Muscle of arm (tissue), 12 donors: Measurements from ENCODE around the gene AIFM1. TPM values are rescaled to one million over a fixed set of nuclear protein-coding genes. Genes with fewer than 3 reads are reported as not detected.

Source experiments
- DNase-seq: peaks from one replicate; pipeline ENCODE4 v3.0.0-alpha.2; 2013
- polyA plus RNA-seq, 12 donors: library from polyadenylated mRNA; unstranded; fragments of 120-200 nt; gene quantifications; one replicate each; pipeline ENCODE4 v1.2.1, GENCODE V29; 2013; ENCODE audit not compliant: insufficient read length in 12 of 12

Gene AIFM1
- polyA plus RNA-seq, 12 donors: 16.2 to 30.5 (median 25.0) TPM; not detected in 1

DNA sequence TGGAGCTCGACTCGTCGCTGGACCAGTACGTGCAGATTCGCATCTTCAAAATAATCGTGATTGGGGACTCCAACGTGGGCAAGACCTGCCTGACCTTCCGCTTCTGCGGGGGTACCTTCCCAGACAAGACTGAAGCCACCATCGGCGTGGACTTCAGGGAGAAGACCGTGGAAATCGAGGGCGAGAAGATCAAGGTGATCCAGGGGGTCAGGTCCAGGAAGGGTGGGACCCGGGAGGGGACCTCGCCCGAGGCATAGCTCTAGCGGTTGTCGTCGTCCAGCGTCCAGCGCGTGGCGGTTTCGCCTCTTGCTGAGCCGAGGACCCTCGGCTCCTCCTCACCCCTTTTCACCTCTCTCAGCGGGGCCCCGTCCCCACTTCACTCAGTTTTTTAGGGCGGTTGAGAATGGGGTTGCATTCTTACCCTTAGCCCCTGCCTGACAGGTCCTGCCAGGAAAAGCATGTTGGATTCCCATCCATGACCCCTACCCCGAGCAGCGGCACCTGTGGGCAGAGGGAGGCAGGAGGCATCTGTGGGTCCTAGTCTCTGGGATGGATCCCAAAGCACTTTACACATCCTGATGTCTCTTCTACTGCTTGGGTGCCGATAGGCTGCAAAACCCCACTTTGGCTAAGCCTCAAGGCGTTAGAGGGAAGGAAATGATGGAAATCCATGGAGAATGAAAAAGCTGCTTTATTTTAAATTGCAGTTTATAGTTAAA lies 6.6 kb upstream of the AIFM1 start:
- no peak for DNase-seq

DNA sequence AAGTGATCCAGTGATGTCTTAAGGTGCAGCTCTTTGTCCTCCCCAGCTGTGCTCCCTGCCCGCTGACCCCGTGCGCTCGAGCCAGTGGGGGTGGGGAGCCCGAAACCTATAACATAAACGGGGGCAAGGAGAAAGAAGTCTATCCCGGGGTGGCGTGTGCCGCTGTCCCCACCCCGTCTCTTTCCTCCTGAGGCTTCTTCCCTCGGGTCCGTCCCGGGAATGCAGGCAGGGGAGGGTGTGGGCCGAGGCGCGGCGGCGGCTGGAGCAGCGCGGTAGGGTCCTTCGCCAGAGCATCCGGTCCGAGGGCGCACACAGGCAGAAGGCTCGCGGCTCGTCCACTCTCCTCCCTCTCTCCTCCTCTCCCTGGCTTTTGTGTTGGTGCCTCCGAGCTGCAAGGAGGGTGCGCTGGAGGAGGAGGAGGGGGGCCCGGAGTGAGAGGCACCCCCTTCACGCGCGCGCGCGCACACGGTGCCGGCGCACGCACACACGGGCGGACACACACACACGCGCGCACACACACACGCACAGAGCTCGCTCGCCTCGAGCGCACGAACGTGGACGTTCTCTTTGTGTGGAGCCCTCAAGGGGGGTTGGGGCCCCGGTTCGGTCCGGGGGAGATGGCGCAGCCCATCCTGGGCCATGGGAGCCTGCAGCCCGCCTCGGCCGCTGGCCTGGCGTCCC lies 5.9 kb upstream of the AIFM1 start, which contains the start of gene RAB33A:
RAB33A (plus strand) TSS at position 517 of the 681 bp plus-strand sequence; CDS start at position 618, 101 bp downstream.
- no peak for DNase-seq

- no peak for DNase-seq
These were observed 5.3 kb upstream of the AIFM1 start for GRCh38 chrX:130170752-130171445.

DNA sequence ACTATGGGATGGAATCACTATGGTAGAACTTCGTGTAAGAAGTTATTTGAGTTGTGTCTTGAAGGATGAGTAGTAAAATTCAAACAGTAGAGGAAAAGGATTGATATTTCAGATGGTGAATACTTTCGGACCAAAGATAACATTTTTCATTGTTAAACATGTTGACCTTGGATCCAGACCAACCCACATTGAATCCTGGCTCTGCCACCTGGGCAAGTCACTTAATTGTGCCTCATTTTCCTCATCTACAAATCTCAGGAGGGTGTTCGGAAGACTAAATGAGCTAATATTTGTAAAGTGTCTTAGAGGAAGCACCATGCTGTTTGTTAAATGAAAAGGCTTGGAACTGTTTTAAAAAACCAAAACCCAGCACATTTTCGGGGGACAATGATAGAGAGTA lies 1.4 kb upstream of the AIFM1 start:
- DNase-seq: no peak

DNA sequence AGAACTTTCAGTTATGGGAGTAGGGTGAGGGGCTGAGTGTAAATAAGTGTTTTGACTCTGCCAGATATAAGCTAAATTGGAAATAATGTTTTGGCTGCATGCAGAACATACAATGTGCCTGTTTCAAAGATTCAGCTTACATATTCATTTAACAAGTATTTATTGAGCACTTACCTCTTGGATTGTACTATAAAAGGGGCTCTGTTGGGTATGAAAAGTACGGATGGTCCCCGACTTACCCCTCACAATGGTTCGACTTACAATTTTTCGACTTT lies 799 bp upstream of the AIFM1 start:
- no peak for DNase-seq

DNA sequence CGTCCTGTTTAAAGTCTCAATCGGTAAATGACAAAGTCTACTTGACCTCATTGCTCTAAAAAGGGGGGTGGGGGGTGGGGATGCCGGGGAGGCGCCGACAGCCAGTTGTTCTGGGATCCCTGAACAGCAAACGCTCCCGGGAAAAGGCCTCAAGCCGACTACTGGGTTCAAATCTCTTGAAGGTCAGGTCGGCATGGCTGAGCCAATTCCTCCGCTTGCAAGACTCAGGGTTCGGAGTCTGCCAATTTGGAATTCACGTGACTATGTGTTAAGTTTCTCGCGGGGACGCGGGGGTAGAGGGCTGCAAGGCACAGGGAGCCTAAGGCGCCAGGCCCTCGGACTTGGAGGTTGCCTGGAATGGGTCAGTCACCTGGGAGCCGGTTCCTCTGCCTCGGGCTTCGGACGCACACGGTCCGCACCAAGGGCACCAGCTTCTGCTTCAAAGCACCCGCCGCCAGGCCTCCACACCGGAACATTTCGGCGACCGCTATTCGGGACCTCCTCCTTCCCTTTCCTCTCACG lies 399 bp downstream of the AIFM1 start:
- no peak for DNase-seq

GRCh38 chrX:130163398-130163797 lies 2.2 kb downstream of the AIFM1 start:
- DNase-seq: no peak

DNA sequence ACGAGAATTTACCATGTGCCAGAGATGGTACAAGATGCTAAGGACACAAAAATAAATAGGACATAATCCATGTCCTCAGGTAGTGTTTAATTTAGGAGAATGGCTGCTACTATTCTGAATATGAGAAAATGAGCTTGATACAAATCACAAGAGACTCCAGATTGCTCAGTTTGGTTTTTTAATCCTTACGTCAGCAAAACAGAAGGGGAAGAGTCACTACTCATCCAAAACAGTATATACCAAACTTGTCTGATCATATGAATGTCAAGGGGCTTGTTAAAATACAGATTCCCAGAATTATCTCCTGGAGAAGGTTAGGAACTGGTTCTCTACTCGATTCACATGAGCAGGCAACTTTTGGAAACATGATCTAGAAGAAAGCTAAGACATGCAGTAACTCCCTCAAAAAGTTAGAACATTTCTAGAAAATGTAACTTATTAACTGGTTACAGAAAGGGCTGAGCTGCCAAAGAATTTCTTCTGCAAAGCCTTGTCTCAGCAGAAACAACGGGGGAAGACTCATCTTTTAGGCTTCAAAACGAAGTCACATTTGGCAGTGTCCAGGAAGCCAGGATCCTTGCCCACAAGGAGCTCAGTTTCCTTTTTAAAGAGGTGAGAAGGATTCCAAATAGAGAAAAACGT lies 3.4 kb downstream of the AIFM1 start:
- no peak for DNase-seq

GRCh38 chrX:130159776-130160175 lies 5.9 kb downstream of the AIFM1 start:
- no peak for DNase-seq

DNA sequence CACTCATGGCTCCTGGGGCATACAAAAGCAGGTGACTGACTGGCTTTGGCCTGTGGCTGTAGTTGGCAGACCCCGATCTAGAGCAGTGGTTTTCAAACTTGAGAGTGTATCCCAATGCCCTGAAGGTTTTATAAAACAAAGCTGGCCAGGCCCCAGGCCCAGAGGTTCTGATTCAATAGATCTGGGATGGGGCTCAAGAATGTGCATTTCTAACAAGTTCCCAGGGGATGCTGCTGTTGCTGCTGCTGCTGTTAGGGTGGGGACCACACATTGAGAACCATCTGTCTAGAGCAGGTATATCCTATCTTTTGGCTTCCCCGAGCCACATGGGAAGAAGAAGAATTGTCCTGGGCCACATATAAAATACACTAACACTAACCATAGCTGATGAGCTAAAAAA lies 7.3 kb downstream of the AIFM1 start:
- no peak for DNase-seq

GRCh38 chrX:130155564-130155963 lies 10.1 kb downstream of the AIFM1 start:
- no peak for DNase-seq

DNA sequence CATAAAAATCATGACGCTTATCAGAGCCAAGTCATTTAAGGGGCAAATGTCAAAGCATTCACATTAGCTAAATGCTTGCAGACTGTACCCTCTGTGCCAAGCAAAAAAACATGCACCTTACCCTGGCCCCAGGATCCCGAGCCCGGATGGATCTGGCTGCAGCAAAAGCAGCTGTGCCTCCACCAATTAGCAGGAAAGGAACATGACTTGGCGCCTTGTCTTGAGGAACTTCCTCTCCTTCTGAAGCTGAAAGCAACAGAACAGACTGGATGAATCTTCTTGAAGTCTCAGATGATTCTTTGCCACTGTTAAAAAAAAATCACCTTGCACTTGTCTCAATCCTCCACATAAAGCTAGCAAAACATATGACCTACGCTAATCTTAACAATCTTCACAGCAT lies 18.0 kb downstream of the AIFM1 start:
- no peak for DNase-seq

DNA sequence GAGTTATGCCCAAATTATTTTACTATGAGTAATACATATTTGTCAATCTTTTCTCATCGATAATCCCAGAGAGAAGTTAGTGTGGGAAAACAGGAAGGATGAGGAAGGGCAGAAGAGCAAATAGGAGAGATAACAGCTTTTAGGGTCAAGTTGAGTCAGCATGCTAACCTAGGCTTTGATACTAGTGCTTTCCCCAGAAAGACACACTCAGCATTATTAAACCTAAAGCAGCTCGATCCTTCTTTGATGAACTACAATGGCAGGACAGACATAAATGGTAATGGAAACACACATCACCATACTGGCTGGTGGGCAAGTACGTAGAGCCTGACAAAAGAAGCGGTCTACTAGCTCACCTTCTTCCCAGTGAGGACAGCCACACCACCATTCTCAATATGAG lies 20.5 kb downstream of the AIFM1 start:
- DNase-seq: no peak

GRCh38 chrX:130144509-130144908 lies 21.1 kb downstream of the AIFM1 start:
- no peak for DNase-seq

DNA sequence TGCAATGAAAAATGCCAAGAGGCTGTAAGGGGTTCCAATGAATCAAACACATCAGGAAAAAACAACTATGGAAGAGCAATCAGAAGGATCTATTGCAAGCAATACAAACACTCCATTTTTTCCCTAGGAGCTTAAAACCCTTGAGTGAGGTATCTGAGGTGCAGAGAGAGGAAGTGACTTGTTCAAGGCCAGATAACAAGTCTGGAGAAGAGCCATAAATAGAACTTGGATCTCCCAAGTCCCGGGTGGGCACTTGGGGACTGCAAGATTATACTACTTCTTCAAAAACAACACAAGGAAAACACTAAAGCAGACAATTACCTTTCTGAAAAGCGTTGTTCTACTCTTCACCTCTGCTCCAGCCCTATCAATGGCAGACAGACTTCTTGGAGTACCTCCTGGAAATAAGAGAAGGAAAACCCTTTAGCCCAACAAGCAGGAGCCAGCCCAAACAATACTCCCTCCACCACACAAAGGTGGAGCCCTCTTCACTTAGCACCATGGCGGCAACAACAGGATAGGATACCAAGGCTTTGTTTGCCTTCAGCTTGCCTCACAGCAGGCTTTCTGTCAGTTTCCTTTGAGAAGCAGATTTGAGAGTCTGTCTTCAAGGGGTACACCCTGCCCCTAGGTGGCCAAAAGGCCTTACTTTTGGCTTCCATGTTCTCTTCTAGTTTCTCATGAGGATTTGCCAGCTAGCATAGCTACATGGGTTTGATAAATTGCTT lies 26.0 kb downstream of the AIFM1 start:
- no peak for DNase-seq

- DNase-seq: no peak
These were observed 28.7 kb downstream of the AIFM1 start for GRCh38 chrX:130136961-130137360.

- no peak for DNase-seq
These were observed 29.1 kb downstream of the AIFM1 start for GRCh38 chrX:130136496-130136895.

- no peak for DNase-seq
These were observed 34.7 kb downstream of the AIFM1 start for GRCh38 chrX:130130990-130131389.

- no peak for DNase-seq
These were observed 40.4 kb downstream of the AIFM1 start for GRCh38 chrX:130125091-130125874.

GRCh38 chrX:130124577-130124976 lies 41.1 kb downstream of the AIFM1 start:
- no peak for DNase-seq

DNA sequence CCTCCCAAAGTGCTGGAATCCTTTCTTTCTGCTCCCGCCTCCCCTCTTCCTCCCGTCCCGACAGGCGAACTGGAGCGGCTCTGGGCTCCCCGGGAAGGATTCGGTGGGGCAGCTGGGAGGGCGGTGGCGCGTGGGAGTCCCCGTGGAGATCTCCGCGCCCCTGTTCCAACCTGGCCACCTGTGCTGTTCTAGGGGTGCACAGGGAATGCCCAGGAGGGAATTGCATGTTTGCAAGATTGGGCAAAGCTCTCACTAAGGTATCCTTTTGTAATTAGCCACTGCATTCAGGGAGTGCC lies 44.2 kb downstream of the AIFM1 start:
- no peak for DNase-seq
